ENCODE measurements around the gene PLCXD1.
A peak's percentile ranks its signal among the peaks of the same experiment; 100 is the strongest.
"Not testable (repeated sequence)": the region's sequence is repeated elsewhere in the genome, so short reads cannot be mapped to it uniquely, and the experiment has no call there.

The PLCXD1 gene

GRCh38 chrX:281166-281999 lies at the start of gene PLCXD1:
TSS of gene PLCXD1 (plus strand) at chrX:281381. CDS start at chrX:284188, 2,807 bp downstream.
- peak; percentile 86 for DNase-seq

- DNase-seq, result not testable (repeated sequence)
Measured at GRCh38 chrX:231637-232277, 49.4 kb upstream of the PLCXD1 start.

- not testable (repeated sequence) for DNase-seq
Measured at GRCh38 chrX:232278-232655, 48.9 kb upstream of the PLCXD1 start.

- not testable (repeated sequence) for DNase-seq
Measured at GRCh38 chrX:236201-236600, 45.0 kb upstream of the PLCXD1 start.

GRCh38 chrX:250965-251364 lies 30.2 kb upstream of the PLCXD1 start:
- DNase-seq, result no peak

- peak; percentile 64 for DNase-seq
Measured at GRCh38 chrX:251396-252243, 29.6 kb upstream of the PLCXD1 start.

GRCh38 chrX:252244-252956 lies 28.8 kb upstream of the PLCXD1 start:
- DNase-seq, result no peak

GRCh38 chrX:252957-253291 lies 28.3 kb upstream of the PLCXD1 start:
- DNase-seq, result no peak

- DNase-seq, result no peak
Measured at GRCh38 chrX:253451-254297, 27.5 kb upstream of the PLCXD1 start.

- DNase-seq, result no peak
Measured at GRCh38 chrX:254630-255215, 26.5 kb upstream of the PLCXD1 start.

GRCh38 chrX:255923-256331 lies 25.3 kb upstream of the PLCXD1 start:
- DNase-seq, result no peak

- not testable (repeated sequence) for DNase-seq
Measured at GRCh38 chrX:257054-257453, 24.1 kb upstream of the PLCXD1 start.

GRCh38 chrX:257681-258289 lies 23.4 kb upstream of the PLCXD1 start:
- DNase-seq, result no peak

- no peak for DNase-seq
Measured at GRCh38 chrX:258291-259040, 22.7 kb upstream of the PLCXD1 start.

GRCh38 chrX:259692-260355 lies 21.4 kb upstream of the PLCXD1 start:
- DNase-seq, result peak; percentile 56

- no peak for DNase-seq
Measured at GRCh38 chrX:261167-261918, 19.8 kb upstream of the PLCXD1 start.

- DNase-seq, result no peak
Measured at GRCh38 chrX:261919-262352, 19.2 kb upstream of the PLCXD1 start.

- no peak for DNase-seq
Measured at GRCh38 chrX:262381-262909, 18.7 kb upstream of the PLCXD1 start.

- not testable (repeated sequence) for DNase-seq
Measured at GRCh38 chrX:264006-264405, 17.2 kb upstream of the PLCXD1 start.
